HPDE6-E6E7 (cell line): ENCODE results near the gene UTS2R.

ENCODE experiments used
- DNase-seq: peaks from one replicate; pipeline ENCODE4 v3.0.0; 2011; ENCODE audit warnings: missing footprints; ENCODE audit errors: extremely low spot score

The UTS2R gene

GRCh38 chr17:82389379-82389778 lies 17.8 kb downstream of the UTS2R start:
- no peak for DNase-seq

GRCh38 chr17:82390015-82390859 lies 18.7 kb downstream of the UTS2R start:
- DNase-seq: no peak

GRCh38 chr17:82390860-82391435 lies 19.4 kb downstream of the UTS2R start:
- no peak for DNase-seq

- no peak for DNase-seq
Measured at GRCh38 chr17:82391496-82392066, 20.0 kb downstream of the UTS2R start.

- no peak for DNase-seq
Measured at GRCh38 chr17:82392209-82392920, 20.8 kb downstream of the UTS2R start.

GRCh38 chr17:82392941-82393340 lies 21.4 kb downstream of the UTS2R start:
- DNase-seq: no peak

GRCh38 chr17:82394278-82394677 lies 22.7 kb downstream of the UTS2R start:
- no peak for DNase-seq

GRCh38 chr17:82396601-82397435 lies 25.3 kb downstream of the UTS2R start:
- no peak for DNase-seq

GRCh38 chr17:82397449-82398335 lies 26.1 kb downstream of the UTS2R start:
- DNase-seq: no peak

- DNase-seq: no peak
Measured at GRCh38 chr17:82399041-82399441, 27.5 kb downstream of the UTS2R start.

GRCh38 chr17:82399601-82400101 lies 28.1 kb downstream of the UTS2R start:
- no peak for DNase-seq

- DNase-seq: no peak
Measured at GRCh38 chr17:82400206-82400605, 28.6 kb downstream of the UTS2R start.

- DNase-seq: no peak
Measured at GRCh38 chr17:82400830-82401229, 29.3 kb downstream of the UTS2R start.

- no peak for DNase-seq
Measured at GRCh38 chr17:82402865-82403264, 31.3 kb downstream of the UTS2R start.

- DNase-seq: no peak
Measured at GRCh38 chr17:82403662-82404660, 32.4 kb downstream of the UTS2R start.

GRCh38 chr17:82405051-82405450 lies 33.5 kb downstream of the UTS2R start:
- no peak for DNase-seq

- DNase-seq: no peak
Measured at GRCh38 chr17:82406131-82406671, 34.6 kb downstream of the UTS2R start.

GRCh38 chr17:82407255-82407654 lies 35.7 kb downstream of the UTS2R start:
- no peak for DNase-seq
